Endothelial cell of umbilical vein (primary cell): ENCODE data around the gene TNS1. TPM values are rescaled to one million over a fixed set of nuclear protein-coding genes. Genes with fewer than 3 reads are reported as not detected.

Experiments
- BruUV-seq: library from RNA; stranded (reverse); fragments of 400-500 nt; replicated peaks from 2 replicates; lab custom pipeline; 2021; lab: Mats Ljungman, UMichigan
- CTCF ChIA-PET: fragments of 300-600, 350-600 bp; sonication (Branson Sonifier 250); formaldehyde crosslinking; loops from one replicate; lab custom pipeline; 2021; ENCODE audit warnings: antibody characterized with exemption, inconsistent platforms; lab: Charles Lee
- POLR2A ChIA-PET: fragments of 300-600, 350-600 bp; sonication (Branson Sonifier 250); formaldehyde crosslinking; loops from one replicate; lab custom pipeline; 2021; ENCODE audit warnings: antibody characterized with exemption, inconsistent platforms; lab: Charles Lee
- DNase-seq: peaks from one replicate; pipeline ENCODE4 v3.0.0-alpha.2; 2011; ENCODE audit warnings: low read depth, low spot score
- FAIRE-seq: peaks from 2 replicates; lab custom pipeline; 2011; peaks lifted over from hg19 to GRCh38; lab: Jason Lieb, UNC
- H2AFZ ChIP-seq: 2 replicates; pipeline ENCODE4 v1.6.0; 2012; ENCODE audit warnings: low read depth, low read length, control low read depth, inconsistent platforms
- H3K27ac ChIP-seq: 2 replicates; pipeline ENCODE4 v1.5.1; 2011; ENCODE audit warnings: low read depth, mild to moderate bottlenecking, control low read depth, low read length, moderate library complexity; ENCODE audit not compliant: insufficient read depth
- H3K27me3 ChIP-seq, 2 experiments: 2 replicates each; pipeline versions ENCODE4 v1.6.0 to v1.6.1; 2011; ENCODE audit warnings: low read length in 2 of 2, mixed read lengths in 1 of 2; ENCODE audit not compliant: control insufficient read depth in 2 of 2, insufficient read depth in 2 of 2
- H3K36me3 ChIP-seq, 2 experiments: 2 replicates in 1 of 2; 3 replicates in 1 of 2; pipeline ENCODE4 v1.5.1; 2011; ENCODE audit warnings: low read length in 2 of 2, mild to moderate bottlenecking in 1 of 2, moderate library complexity in 1 of 2; ENCODE audit not compliant: control insufficient read depth in 2 of 2, insufficient read depth in 2 of 2; ENCODE audit errors: extremely low read depth in 1 of 2
- H3K4me1 ChIP-seq: 3 replicates; pipeline ENCODE4 v1.5.1; 2011; ENCODE audit warnings: mild to moderate bottlenecking, low read length; ENCODE audit not compliant: control insufficient read depth, insufficient read depth; ENCODE audit errors: extremely low read depth
- H3K4me2 ChIP-seq: 2 replicates; pipeline ENCODE4 v1.6.1; 2011; ENCODE audit warnings: low read length, control low read depth, mixed read lengths; ENCODE audit not compliant: insufficient read depth
- H3K4me3 ChIP-seq, 3 experiments: fragments of 200-600 bp in 1 of 3; sonication (generic), shearing (Covaris generic) in 1 of 3; replicated peaks in 1 of 3; 2 replicates each; pipeline ENCODE4 v1.5.1; 2011 to 2016; ENCODE audit warnings: control low read depth in 3 of 3, low read length in 3 of 3, mild to moderate bottlenecking in 2 of 3, inconsistent platforms in 1 of 3, low read depth in 1 of 3, moderate library complexity in 1 of 3; ENCODE audit not compliant: insufficient read depth in 1 of 3
- H3K79me2 ChIP-seq: 2 replicates; pipeline ENCODE4 v1.6.0; 2012; ENCODE audit warnings: low read length, inconsistent platforms; ENCODE audit not compliant: control insufficient read depth, insufficient read depth
- H3K9ac ChIP-seq: replicated peaks from 2 replicates; pipeline ENCODE3; 2011; ENCODE audit warnings: low read length, control low read depth; ENCODE audit not compliant: insufficient read depth; ENCODE audit errors: extremely low read depth
- H3K9me1 ChIP-seq: replicated peaks from 3 replicates; pipeline ENCODE4 v1.6.0; 2011; ENCODE audit warnings: mild to moderate bottlenecking, low read length; ENCODE audit not compliant: control insufficient read depth, insufficient read depth; ENCODE audit errors: extremely low read depth
- H3K9me3 ChIP-seq: replicated peaks from 2 replicates; pipeline ENCODE4 v1.5.1; 2012; ENCODE audit warnings: low read length, inconsistent platforms; ENCODE audit not compliant: control insufficient read depth, insufficient read depth
- H4K20me1 ChIP-seq: replicated peaks from 2 replicates; pipeline ENCODE3; 2011; ENCODE audit warnings: mild to moderate bottlenecking, low read length; ENCODE audit not compliant: control insufficient read depth, insufficient read depth; ENCODE audit errors: extremely low read depth
- EZH2 ChIP-seq: IDR thresholded peaks from 2 replicates; pipeline ENCODE4 v1.6.1; 2012; ENCODE audit warnings: borderline replicate concordance, low read depth, mild to moderate bottlenecking, moderate library complexity, low read length, inconsistent platforms; ENCODE audit not compliant: severe bottlenecking
- FOS ChIP-seq: IDR thresholded peaks from 2 replicates; pipeline ENCODE4 v1.6.1; 2011; ENCODE audit warnings: mild to moderate bottlenecking, low read length, moderate library complexity, borderline replicate concordance; ENCODE audit not compliant: insufficient read depth
- GATA2 ChIP-seq: IDR thresholded peaks from 2 replicates; pipeline ENCODE4 v1.7.0; 2011; ENCODE audit warnings: low read depth, mild to moderate bottlenecking, moderate library complexity, mixed read lengths, low read length; ENCODE audit not compliant: insufficient read length, insufficient read depth
- JUN ChIP-seq: IDR thresholded peaks from 2 replicates; pipeline ENCODE4 v1.6.1; 2011; ENCODE audit warnings: borderline replicate concordance, low read depth; ENCODE audit not compliant: insufficient read length, insufficient read depth
- MYC ChIP-seq: IDR thresholded peaks from one replicate; pipeline ENCODE4 v1.6.1; 2011; ENCODE audit warnings: mild to moderate bottlenecking, low read depth, low read length
- POLR2A ChIP-seq: IDR thresholded peaks from 2 replicates; pipeline ENCODE4 v1.6.1; 2012; ENCODE audit warnings: low read depth, mild to moderate bottlenecking, control low read depth, low read length
- dilution Hi-C: fragments of 300-500 bp; cut with MboI; formaldehyde crosslinking; loops from one replicate; pipeline ENCODE4 v1.15.0; 2019; ENCODE audit warnings: low sequenced_read_pairs; ENCODE audit not compliant: extremely low pct_ligation_motif_present
- intact Hi-C: fragments of 100-400 bp; cut with micrococcal nuclease; formaldehyde crosslinking; loops from one replicate; pipeline ENCODE4 v1.10.0; 2022
- polyA plus RNA-seq, 4 experiments: library from polyadenylated mRNA; depleted of rRNA in 3 of 4; stranded (reverse) in 3 of 4; unstranded in 1 of 4; fragments of >200 nt; gene quantifications; 2 replicates each; pipeline versions ENCODE4 v1.2.1 to v1.2.3, GENCODE V29; 2011 to 2012; ENCODE audit warnings: missing spikeins in 1 of 4
- total RNA-seq: library from RNA; stranded (reverse); gene quantifications from 2 replicates; pipeline ENCODE4 v1.2.3, GENCODE V29; 2021
- TF ChIP-seq, protein P1 (sequence below), 2 donors: IDR thresholded peaks; 1 replicate in 1 of 2; 2 replicates in 1 of 2; pipeline ENCODE4 v1.5.1; 2011; ENCODE audit warnings: low read length in 2 of 2, mild to moderate bottlenecking in 2 of 2, moderate library complexity in 2 of 2, control low read depth in 1 of 2, inconsistent platforms in 1 of 2, low read depth in 1 of 2; ENCODE audit not compliant: insufficient read depth in 1 of 2; ENCODE audit errors: extremely low read depth in 1 of 2
- TF ChIP-seq, protein P2 (sequence below): IDR thresholded peaks from 2 replicates; pipeline ENCODE4 v1.6.1; 2011; ENCODE audit not compliant: insufficient read depth, insufficient read length

The TNS1 gene
- total and polyA plus RNA-seq, 2 donors (not counting 3 experiments of a cell fraction or from before 2014, with no cell fraction given), result 11.0 to 52.1 TPM

GRCh38 chr2:217854684-217855420, 147.9 kb downstream of the TNS1 start:
- Histone ChIP-seq H3K4me3 (no peak overlapping the region), H3K27me3 (no peaks in the 10 kb centered on the region), H3K9me1 (no peaks in the 10 kb centered on the region), H3K9me3 (no peaks in the 10 kb centered on the region), H3K27ac (no peak overlapping the region), H3K79me2 (peaks cover 3% of the 10 kb centered on the region), H2AFZ (no peak overlapping the region), H3K4me1 (peaks cover 14% of the 10 kb centered on the region), H3K9ac (no peak overlapping the region), H3K36me3 (no peaks in the 10 kb centered on the region), H3K4me2 (no peak overlapping the region), H4K20me1 (no peaks in the 10 kb centered on the region)
- TF ChIP-seq POLR2A, result no peak
- no peak for TF ChIP-seq FOS
- ChIA-PET POLR2A (no interaction called here), CTCF (interaction anchor here (1.2 to 1.5 kb wide), 2 partner anchors 32 to 134 kb away, joined by 3 to 4 read pairs; no protein-coding TSS in a partner anchor)
- dilution Hi-C loops, result no loop called here
- DNase-seq, result no peak
- FAIRE-seq, result no peak
- intact Hi-C loops, result no loop called here
- BruUV-seq, result no TSS peak

- Histone ChIP-seq H3K4me3 (no peak overlapping the region), H3K79me2 (peaks cover 11% of the 10 kb centered on the region), H2AFZ (no peak overlapping the region), H4K20me1 (no peaks in the 10 kb centered on the region), H3K9me1 (no peaks in the 10 kb centered on the region), H3K4me2 (no peak overlapping the region), H3K9me3 (no peaks in the 10 kb centered on the region), H3K27ac (no peak overlapping the region), H3K9ac (no peak overlapping the region), H3K36me3 (no peaks in the 10 kb centered on the region), H3K27me3 (no peaks in the 10 kb centered on the region), H3K4me1 (peaks cover 23% of the 10 kb centered on the region)
- CTCF ChIA-PET, result interaction anchor here (1.5 to 1.8 kb wide), 2 partner anchors 33 to 135 kb away, joined by 4 to 6 read pairs; no protein-coding TSS in a partner anchor
- intact Hi-C loops, result no loop called here
- no TSS peak for BruUV-seq
- DNase-seq, result no peak
- dilution Hi-C loops, result no loop called here
- FAIRE-seq, result no peak
- TF ChIP-seq, protein P1, sequence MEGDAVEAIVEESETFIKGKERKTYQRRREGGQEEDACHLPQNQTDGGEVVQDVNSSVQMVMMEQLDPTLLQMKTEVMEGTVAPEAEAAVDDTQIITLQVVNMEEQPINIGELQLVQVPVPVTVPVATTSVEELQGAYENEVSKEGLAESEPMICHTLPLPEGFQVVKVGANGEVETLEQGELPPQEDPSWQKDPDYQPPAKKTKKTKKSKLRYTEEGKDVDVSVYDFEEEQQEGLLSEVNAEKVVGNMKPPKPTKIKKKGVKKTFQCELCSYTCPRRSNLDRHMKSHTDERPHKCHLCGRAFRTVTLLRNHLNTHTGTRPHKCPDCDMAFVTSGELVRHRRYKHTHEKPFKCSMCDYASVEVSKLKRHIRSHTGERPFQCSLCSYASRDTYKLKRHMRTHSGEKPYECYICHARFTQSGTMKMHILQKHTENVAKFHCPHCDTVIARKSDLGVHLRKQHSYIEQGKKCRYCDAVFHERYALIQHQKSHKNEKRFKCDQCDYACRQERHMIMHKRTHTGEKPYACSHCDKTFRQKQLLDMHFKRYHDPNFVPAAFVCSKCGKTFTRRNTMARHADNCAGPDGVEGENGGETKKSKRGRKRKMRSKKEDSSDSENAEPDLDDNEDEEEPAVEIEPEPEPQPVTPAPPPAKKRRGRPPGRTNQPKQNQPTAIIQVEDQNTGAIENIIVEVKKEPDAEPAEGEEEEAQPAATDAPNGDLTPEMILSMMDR (IDR thresholded peaks at IDR 0.05; ENCODE audit: extremely low read depth in 1 of 2, insufficient read depth in 1 of 2, low read depth in 1 of 2, low read length in 2 of 2), result no peak
- no peak for TF ChIP-seq JUN
- TF ChIP-seq MYC, result no peak
- no peak for TF ChIP-seq EZH2
- TF ChIP-seq, protein P2, sequence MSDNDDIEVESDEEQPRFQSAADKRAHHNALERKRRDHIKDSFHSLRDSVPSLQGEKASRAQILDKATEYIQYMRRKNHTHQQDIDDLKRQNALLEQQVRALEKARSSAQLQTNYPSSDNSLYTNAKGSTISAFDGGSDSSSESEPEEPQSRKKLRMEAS, result no peak
- no peak for TF ChIP-seq POLR2A
- TF ChIP-seq GATA2, result no peak
- POLR2A ChIA-PET, result no interaction called here
Observed at GRCh38 chr2:217853961-217854360, 148.8 kb downstream of the TNS1 start.
